ACHN (cell line): ENCODE data around the gene COASY.
"Not testable (repeated sequence)": the region's sequence is repeated elsewhere in the genome, so short reads cannot be mapped to it uniquely, and the experiment has no call there.

Experiments used
- DNase-seq: peaks from one replicate; pipeline ENCODE4 v3.0.0-alpha.2; 2015
- in situ Hi-C: cut with HindIII; loops from 2 replicates; pipeline ENCODE4 v1.10.0; 2017; ENCODE audit warnings: low sequenced_read_pairs, low pct_ligation_motif_present, low pct_unique_long_range_greater_than_20kb

COASY gene

GRCh38 chr17:42591411-42591810 is 29.5 kb downstream of the COASY start:
- DNase-seq: no peak
- in situ Hi-C loops: no loop called here

- in situ Hi-C loops: no loop called here
- no peak for DNase-seq
Measured at GRCh38 chr17:42596386-42596785, 34.4 kb downstream of the COASY start.

- in situ Hi-C loops: no loop called here
- DNase-seq: no peak
Measured at GRCh38 chr17:42598905-42599304, 37.0 kb downstream of the COASY start.

GRCh38 chr17:42603318-42603717 is 41.4 kb downstream of the COASY start:
- in situ Hi-C loops: no loop called here
- no peak for DNase-seq

GRCh38 chr17:42607769-42608168 is 45.8 kb downstream of the COASY start:
- DNase-seq: no peak
- in situ Hi-C loops: no loop called here

- in situ Hi-C loops: no loop called here
- no peak for DNase-seq
Measured at GRCh38 chr17:42608305-42609181, 46.6 kb downstream of the COASY start.

- peak; percentile 99 for DNase-seq
- in situ Hi-C loops: no loop called here
Measured at GRCh38 chr17:42609182-42609813, 47.4 kb downstream of the COASY start, which contains the start of the genes RETREG3 and TUBG1. Gene RETREG3 (minus strand): TSS chr17:42609374. CDS start chr17:42609324, 50 bp downstream. Gene TUBG1 (plus strand): TSS chr17:42609683. CDS start chr17:42609738, 55 bp downstream.

GRCh38 chr17:42609814-42610801 is 48.2 kb downstream of the COASY start:
- in situ Hi-C loops, DNase-seq: not testable (repeated sequence)

- in situ Hi-C loops: no loop called here
- DNase-seq: no peak
Measured at GRCh38 chr17:42612013-42612412, 50.1 kb downstream of the COASY start.

GRCh38 chr17:42613699-42614295 is 51.8 kb downstream of the COASY start:
- in situ Hi-C loops: no loop called here
- DNase-seq: no peak
